HG03558 (cell line): ENCODE results near the gene RAB27A.
"Not testable (repeated sequence)": the region's sequence is repeated elsewhere in the genome, so short reads cannot be mapped to it uniquely, and the experiment has no call there.

Source experiments
- ATAC-seq: cut with Tn5 transposase; IDR thresholded peaks from one replicate; pipeline ENCODE4 v1.9.1; 2021; ENCODE audit warnings: moderate number of reproducible peaks; ENCODE audit not compliant: unreplicated experiment; ENCODE audit errors: extremely low read depth

The RAB27A gene

GRCh38 chr15:55253580-55253979, 36.0 kb downstream of the RAB27A start:
- no peak for ATAC-seq

GRCh38 chr15:55252201-55252600, 37.4 kb downstream of the RAB27A start:
- not testable (repeated sequence) for ATAC-seq

- no peak for ATAC-seq
Measured at GRCh38 chr15:55250941-55251340, 38.7 kb downstream of the RAB27A start.

GRCh38 chr15:55250392-55250791, 39.2 kb downstream of the RAB27A start:
- ATAC-seq = no peak

- ATAC-seq = not testable (repeated sequence)
Measured at GRCh38 chr15:55249885-55250284, 39.7 kb downstream of the RAB27A start.

- no peak for ATAC-seq
Measured at GRCh38 chr15:55248895-55249294, 40.7 kb downstream of the RAB27A start.

- no peak for ATAC-seq
Measured at GRCh38 chr15:55247766-55248427, 41.7 kb downstream of the RAB27A start.

- ATAC-seq = no peak
Measured at GRCh38 chr15:55247311-55247710, 42.3 kb downstream of the RAB27A start.

GRCh38 chr15:55246567-55246966, 43.0 kb downstream of the RAB27A start:
- ATAC-seq = no peak

GRCh38 chr15:55245059-55245458, 44.6 kb downstream of the RAB27A start:
- no peak for ATAC-seq

- no peak for ATAC-seq
Measured at GRCh38 chr15:55241891-55242290, 47.7 kb downstream of the RAB27A start.

- ATAC-seq = no peak
Measured at GRCh38 chr15:55241186-55241585, 48.4 kb downstream of the RAB27A start.

GRCh38 chr15:55240125-55240760, 49.4 kb downstream of the RAB27A start:
- no peak for ATAC-seq

GRCh38 chr15:55239440-55240124, 50.0 kb downstream of the RAB27A start:
- ATAC-seq = no peak

GRCh38 chr15:55238877-55239276, 50.7 kb downstream of the RAB27A start:
- ATAC-seq = no peak

- no peak for ATAC-seq
Measured at GRCh38 chr15:55237219-55238130, 52.1 kb downstream of the RAB27A start.

- ATAC-seq = no peak
Measured at GRCh38 chr15:55235546-55236036, 54.0 kb downstream of the RAB27A start.

GRCh38 chr15:55234800-55235104, 54.9 kb downstream of the RAB27A start:
- ATAC-seq = no peak

- ATAC-seq = no peak
Measured at GRCh38 chr15:55234104-55234799, 55.4 kb downstream of the RAB27A start.

GRCh38 chr15:55231455-55231854, 58.2 kb downstream of the RAB27A start:
- ATAC-seq = no peak
